GM18909 (cell line): ENCODE results near the gene OLFML3.
"Not testable (repeated sequence)": the region's sequence is repeated elsewhere in the genome, so short reads cannot be mapped to it uniquely, and the experiment has no call there.

ENCODE experiments used
- ATAC-seq: cut with Tn5 transposase; IDR thresholded peaks from one replicate; pipeline ENCODE4 v1.9.1; 2021; ENCODE audit warnings: mild to moderate bottlenecking; ENCODE audit not compliant: unreplicated experiment, poor library complexity

Gene OLFML3

GRCh38 chr1:113987259-113987658, 8.0 kb downstream of the OLFML3 start:
- no peak for ATAC-seq

DNA sequence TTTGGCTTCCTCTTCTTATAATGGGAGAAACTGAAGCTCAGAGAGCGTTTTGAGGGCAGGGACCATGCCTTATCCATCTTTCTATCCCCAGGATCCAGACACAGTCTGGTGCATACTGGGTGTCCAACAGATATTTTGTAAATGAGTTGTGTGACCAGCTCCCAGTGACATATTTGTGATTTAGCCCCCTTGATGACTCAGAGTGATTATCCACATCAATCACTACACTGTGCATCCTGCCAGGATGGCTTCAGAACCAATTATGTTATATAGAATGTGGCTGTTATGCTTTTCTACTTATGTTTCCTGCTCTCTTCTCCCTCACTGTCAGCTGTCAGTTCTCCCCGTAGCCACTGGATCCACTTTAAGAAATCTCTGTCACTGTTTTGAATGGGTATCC, 11.3 kb downstream of the OLFML3 start:
- ATAC-seq, result no peak

GRCh38 chr1:113990961-113991360, 11.7 kb downstream of the OLFML3 start:
- no peak for ATAC-seq

- ATAC-seq, result no peak
These were observed 12.3 kb downstream of the OLFML3 start for GRCh38 chr1:113991467-113991997.

DNA sequence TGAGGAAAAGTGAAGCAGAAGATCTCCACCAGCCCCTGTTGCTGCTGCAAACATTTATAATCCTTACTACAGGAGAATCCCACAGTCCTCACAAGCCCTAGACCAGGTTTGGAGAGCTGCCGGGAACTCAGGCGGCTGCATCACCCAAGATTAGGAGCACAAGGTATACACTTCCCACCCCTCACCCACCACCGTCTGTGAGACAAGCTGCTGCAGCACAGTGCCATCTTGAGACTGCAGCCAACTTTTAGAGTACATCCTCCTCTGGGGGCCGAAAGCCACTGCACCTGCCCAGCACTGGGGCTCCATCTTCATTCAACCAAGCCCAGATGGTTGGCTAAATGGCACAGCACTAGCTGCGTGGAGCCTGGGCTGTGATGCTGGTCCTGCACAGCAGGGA, 13.8 kb downstream of the OLFML3 start:
- ATAC-seq, result no peak

GRCh38 chr1:113993766-113994165, 14.5 kb downstream of the OLFML3 start:
- no peak for ATAC-seq

GRCh38 chr1:113995382-113995781, 16.1 kb downstream of the OLFML3 start:
- no peak for ATAC-seq

DNA sequence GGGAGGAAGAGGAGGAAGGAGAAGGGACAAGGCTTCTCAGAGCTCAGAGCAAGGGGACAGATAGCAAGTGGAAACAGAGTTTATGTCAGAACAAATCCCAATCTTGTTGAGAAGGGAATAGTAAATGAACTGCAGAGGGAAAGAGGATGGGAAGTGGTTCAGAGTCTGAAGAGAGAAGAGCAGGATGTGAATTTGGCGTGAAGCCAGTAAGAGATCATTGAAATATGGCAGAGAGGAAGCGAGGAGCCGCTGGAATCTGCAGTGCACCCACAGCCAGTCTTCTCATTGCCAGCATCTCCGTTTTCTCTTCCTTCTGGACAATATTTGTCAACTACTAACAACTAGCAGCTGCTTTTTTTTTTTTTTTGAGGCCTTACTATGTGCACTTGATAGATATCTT, 19.1 kb downstream of the OLFML3 start:
- ATAC-seq, result no peak

GRCh38 chr1:113999233-113999632, 20.0 kb downstream of the OLFML3 start:
- ATAC-seq, result no peak

DNA sequence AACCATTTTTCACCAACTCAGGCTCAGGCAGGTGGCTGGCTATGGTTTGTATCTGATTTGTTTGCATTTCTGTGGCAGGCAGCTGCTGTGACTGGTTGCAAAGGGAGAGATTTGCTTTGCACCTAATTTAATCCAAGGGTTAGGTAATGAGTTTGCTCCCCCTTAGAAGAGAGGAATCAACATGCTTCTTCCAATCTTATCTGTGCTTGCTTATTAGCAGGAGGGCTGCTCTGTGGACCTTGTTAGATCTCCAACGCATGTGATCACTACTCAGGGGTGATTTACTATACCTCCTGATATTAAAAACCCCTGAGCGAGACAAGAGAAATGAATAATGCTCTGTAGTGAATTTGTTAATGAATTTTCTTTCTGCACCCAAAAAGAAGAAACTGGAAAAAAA, 20.5 kb downstream of the OLFML3 start:
- ATAC-seq, result no peak

- ATAC-seq, result no peak
These were observed 21.1 kb downstream of the OLFML3 start for GRCh38 chr1:114000406-114000805.

DNA sequence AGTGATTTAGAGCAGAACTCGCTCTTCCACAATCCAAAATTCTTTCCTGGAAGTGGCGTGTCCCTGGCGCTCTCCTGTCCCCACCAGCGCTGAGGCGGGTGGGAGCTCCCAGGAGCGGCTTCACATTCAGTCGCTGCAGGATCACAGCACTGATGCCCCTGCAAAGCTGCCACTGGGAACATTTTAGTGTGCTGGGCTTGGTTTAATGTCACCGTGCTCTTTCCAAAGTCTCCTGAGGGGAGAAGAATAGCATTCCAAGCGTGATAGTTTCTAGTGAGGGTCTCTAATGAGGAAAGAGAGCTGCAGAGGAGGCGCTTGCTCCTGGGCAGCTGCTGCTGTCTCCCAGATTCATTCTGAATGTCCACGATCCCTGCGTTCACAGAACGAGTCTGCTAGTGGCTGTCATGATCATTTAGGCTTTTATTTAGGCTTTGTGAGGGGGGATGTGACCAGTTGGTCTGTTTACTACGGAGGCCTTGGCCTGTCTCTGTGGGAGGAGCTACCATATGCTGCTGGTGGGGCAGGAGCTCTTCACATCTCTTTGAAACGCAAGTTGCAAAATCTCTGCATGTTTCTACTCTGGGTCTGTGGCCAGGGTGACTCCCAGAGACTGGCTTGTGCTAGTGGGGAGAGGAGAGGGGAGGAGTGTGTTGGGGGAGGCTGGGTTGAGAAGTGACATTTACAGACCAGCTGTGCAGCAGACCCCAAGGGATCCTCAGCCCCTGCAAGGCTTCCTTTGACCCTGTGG, 23.4 kb downstream of the OLFML3 start:
- no peak for ATAC-seq

- ATAC-seq, result no peak
These were observed 24.2 kb downstream of the OLFML3 start for GRCh38 chr1:114003431-114003830.

DNA sequence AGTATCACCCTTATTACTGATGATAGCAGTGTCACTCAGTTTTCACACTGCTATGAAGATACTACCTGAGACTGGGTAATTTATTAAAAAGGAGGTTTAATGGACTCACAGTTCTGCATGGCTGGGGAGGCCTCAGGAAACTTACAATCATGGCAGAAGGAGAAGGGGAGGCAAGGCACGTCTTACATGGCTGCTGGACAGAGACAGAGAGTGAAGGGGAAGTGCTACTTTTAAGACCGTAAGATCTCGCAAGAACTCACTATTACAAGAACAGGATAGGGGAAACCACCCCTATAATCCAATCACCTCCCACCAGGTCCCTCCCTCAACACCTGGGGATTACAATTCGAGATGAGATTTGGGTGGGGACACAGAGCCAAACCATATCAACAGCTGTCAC, 27.6 kb downstream of the OLFML3 start:
- not testable (repeated sequence) for ATAC-seq

DNA sequence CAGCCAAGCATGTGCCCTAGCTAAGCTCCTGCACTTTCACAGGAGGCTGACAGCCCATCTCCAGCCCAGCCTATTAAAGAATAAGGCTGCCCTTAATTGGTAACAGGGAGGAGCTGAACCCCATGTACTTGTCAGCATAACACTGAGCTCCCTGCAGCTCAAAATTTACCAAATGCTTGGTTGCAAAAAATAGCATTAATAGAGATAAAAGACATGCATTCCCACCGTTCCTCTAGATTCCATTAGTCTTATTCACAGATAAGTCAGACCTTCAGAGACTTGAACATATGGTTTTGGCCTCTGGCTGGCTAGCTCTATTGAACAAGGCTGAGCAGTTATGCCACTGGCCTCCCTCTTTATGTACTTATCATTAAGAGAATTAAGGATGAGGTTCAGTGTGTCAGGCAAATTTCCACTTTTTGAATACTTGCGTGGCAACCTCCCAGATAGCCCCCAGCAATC, 29.2 kb downstream of the OLFML3 start:
- ATAC-seq, result no peak

DNA sequence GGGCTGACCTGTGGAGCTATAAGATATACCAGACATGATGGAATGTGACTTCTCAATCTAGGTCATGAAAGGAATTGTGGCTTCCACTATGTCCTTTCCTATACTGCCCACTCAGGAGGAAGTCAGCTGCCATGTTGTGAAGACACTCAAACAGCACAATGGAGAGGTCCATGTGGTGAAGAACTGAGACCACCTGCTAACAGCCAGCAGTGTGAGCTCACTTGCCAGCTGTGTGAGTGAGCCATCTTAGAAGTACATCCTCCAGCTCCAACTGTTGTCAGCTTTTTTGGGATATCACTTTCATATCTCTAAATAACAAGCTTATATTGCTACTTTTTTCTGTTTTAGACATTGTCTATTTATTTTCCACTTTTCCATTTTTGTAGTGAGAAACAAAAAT, 29.7 kb downstream of the OLFML3 start:
- no peak for ATAC-seq

GRCh38 chr1:114009393-114009792, 30.1 kb downstream of the OLFML3 start:
- no peak for ATAC-seq

GRCh38 chr1:114010433-114011184, 31.3 kb downstream of the OLFML3 start:
- ATAC-seq, result no peak

- ATAC-seq, result no peak
These were observed 32.5 kb downstream of the OLFML3 start for GRCh38 chr1:114011796-114012195.

DNA sequence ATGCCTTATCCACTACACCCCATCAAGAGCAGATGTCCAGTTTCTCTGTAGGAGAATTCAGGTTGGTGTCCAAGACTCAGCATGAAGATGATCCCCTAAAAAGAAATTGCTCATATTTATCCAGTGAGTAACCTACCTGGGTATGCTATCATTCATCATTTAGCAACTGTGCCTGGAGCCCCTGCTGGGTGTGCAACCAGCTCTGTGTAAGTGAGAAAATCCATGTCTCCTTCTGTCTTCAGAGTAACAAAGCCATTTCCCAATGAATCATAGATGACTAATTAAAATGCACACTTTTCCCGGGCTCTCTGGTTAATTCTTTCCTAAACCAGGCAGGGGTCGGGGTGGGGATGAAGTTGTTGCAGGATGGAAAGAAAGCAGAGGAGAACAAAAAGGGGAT, 35.8 kb downstream of the OLFML3 start:
- no peak for ATAC-seq

GRCh38 chr1:114019724-114020123, 40.5 kb downstream of the OLFML3 start:
- ATAC-seq, result not testable (repeated sequence)
